ENCODE data around the gene LBR.

GRCh38 chr1:225464851-225465792, 37.3 kb upstream of the LBR start:
- TF ChIP-seq, protein P1, sequence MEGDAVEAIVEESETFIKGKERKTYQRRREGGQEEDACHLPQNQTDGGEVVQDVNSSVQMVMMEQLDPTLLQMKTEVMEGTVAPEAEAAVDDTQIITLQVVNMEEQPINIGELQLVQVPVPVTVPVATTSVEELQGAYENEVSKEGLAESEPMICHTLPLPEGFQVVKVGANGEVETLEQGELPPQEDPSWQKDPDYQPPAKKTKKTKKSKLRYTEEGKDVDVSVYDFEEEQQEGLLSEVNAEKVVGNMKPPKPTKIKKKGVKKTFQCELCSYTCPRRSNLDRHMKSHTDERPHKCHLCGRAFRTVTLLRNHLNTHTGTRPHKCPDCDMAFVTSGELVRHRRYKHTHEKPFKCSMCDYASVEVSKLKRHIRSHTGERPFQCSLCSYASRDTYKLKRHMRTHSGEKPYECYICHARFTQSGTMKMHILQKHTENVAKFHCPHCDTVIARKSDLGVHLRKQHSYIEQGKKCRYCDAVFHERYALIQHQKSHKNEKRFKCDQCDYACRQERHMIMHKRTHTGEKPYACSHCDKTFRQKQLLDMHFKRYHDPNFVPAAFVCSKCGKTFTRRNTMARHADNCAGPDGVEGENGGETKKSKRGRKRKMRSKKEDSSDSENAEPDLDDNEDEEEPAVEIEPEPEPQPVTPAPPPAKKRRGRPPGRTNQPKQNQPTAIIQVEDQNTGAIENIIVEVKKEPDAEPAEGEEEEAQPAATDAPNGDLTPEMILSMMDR (IDR thresholded peaks at IDR 0.05): no peak
- no peak for TF ChIP-seq POLR2A (IDR thresholded peaks at IDR 0.05)

Measured in thyroid gland (tissue), 4 donors.